Subcutaneous preadipocyte (primary cell): Measurements from ENCODE around the gene KLKB1. TPM values are rescaled to one million over a fixed set of nuclear protein-coding genes. Genes with fewer than 3 reads are reported as not detected.

Experiments
- total RNA-seq: library from RNA; depleted of rRNA; stranded (reverse); fragments of >200 nt; gene quantifications from 2 replicates; pipeline ENCODE4 v1.2.3, GENCODE V29; 2012

KLKB1 gene
- total RNA-seq, result 0.37 TPM in 1 of 2 replicates, not detected in the other

GRCh38 chr4:186227221-186227620 is at the start of gene KLKB1:
Gene KLKB1 (plus strand): TSS chr4:186227507. CDS start chr4:186228196, 689 bp downstream.

DNA sequence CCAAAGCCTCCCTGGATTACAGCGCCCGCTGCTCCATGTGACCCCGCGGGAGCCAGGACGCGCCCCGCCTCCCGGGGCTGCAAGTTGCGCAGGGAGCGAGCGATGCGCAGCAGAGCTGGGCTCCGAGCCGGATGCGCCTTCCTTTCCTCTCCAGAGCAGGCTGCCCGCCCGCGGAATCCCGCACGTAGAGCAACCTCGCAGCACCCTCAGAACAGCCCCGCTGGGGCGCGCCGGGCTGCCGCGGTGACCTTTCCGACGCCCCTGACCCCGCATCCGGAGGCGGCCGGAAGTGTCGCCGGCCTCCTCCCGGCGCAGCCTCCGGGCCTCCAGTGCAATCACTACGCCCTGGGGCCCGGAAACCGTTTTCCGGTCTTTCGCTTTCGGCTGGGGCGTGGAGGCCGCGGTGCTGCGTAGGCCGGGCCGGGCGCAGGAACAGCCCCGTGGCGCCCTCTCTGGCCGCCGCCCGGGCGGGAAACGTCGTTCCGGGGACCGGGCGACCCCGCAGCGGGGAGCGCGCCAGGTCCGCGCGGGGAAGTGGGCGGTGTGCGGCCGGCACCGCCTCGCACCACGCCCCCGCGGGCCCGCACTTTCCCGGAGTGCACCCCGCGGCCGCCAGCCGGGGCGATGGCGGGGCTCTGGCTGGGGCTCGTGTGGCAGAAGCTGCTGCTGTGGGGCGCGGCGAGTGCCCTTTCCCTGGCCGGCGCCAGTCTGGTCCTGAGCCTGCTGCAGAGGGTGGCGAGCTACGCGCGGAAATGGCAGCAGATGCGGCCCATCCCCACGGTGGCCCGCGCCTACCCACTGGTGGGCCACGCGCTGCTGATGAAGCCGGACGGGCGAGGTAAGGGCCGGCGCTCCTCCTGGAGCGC is 35.9 kb upstream of the KLKB1 start, which contains the start of gene CYP4V2:
Gene CYP4V2, plus strand, starts transcription at position 368 of the 866 bp plus-strand sequence. Its CDS starts 257 bp downstream, at position 625.

GRCh38 chr4:186265683-186266652 is 38.7 kb downstream of the KLKB1 start, which contains the start of gene F11:
Gene F11 (plus strand): TSS chr4:186266189. CDS start chr4:186267137, 948 bp downstream.

Other genes with a start within 250 kb of the KLKB1 start
- gene TLR3, start 158.4 kb upstream of the KLKB1 start, total RNA-seq, result 3.9 and 5.1 TPM in 2 replicates
- gene FAM149A, start 122.8 kb upstream of the KLKB1 start, total RNA-seq, result 5.1 and 7.7 TPM in 2 replicates
- 7.4 and 9.2 TPM in 2 replicates for gene CYP4V2, start 35.9 kb upstream of the KLKB1 start, total RNA-seq
- not detected in 2 replicates for gene F11, start 38.7 kb downstream of the KLKB1 start, total RNA-seq